HG03354 (cell line): ENCODE data around the gene FANCC.

Source experiments
- ATAC-seq: cut with Tn5 transposase; IDR thresholded peaks from one replicate; pipeline ENCODE4 v1.9.1; 2021; ENCODE audit warnings: mild to moderate bottlenecking; ENCODE audit not compliant: unreplicated experiment, poor library complexity, severe bottlenecking

The FANCC gene

GRCh38 chr9:95092262-95093072 lies 225.0 kb downstream of the FANCC start:
- ATAC-seq: no peak

- no peak for ATAC-seq
Measured at GRCh38 chr9:95091601-95092261, 225.8 kb downstream of the FANCC start.

GRCh38 chr9:95090871-95091577 lies 226.5 kb downstream of the FANCC start:
- ATAC-seq: no peak

GRCh38 chr9:95090023-95090791 lies 227.3 kb downstream of the FANCC start:
- no peak for ATAC-seq

- no peak for ATAC-seq
Measured at GRCh38 chr9:95089257-95090022, 228.1 kb downstream of the FANCC start.

- ATAC-seq: no peak
Measured at GRCh38 chr9:95088421-95089161, 228.9 kb downstream of the FANCC start.

- no peak for ATAC-seq
Measured at GRCh38 chr9:95087659-95088242, 229.8 kb downstream of the FANCC start.

- no peak for ATAC-seq
Measured at GRCh38 chr9:95086564-95086955, 230.9 kb downstream of the FANCC start.

- no peak for ATAC-seq
Measured at GRCh38 chr9:95085861-95086563, 231.5 kb downstream of the FANCC start.

- no peak for ATAC-seq
Measured at GRCh38 chr9:95085036-95085770, 232.3 kb downstream of the FANCC start.

- no peak for ATAC-seq
Measured at GRCh38 chr9:95084254-95084934, 233.1 kb downstream of the FANCC start.

GRCh38 chr9:95083086-95083768 lies 234.3 kb downstream of the FANCC start:
- ATAC-seq: no peak

GRCh38 chr9:95082401-95083084 lies 235.0 kb downstream of the FANCC start:
- no peak for ATAC-seq

- ATAC-seq: no peak
Measured at GRCh38 chr9:95081998-95082397, 235.5 kb downstream of the FANCC start.

GRCh38 chr9:95080961-95081647 lies 236.4 kb downstream of the FANCC start:
- no peak for ATAC-seq
